ENCODE data around the gene ABCC9.

- no peak for TF ChIP-seq POLR2AphosphoS5 (IDR thresholded peaks at IDR 0.05; ENCODE audit: borderline replicate concordance, low read depth, low read length)
- TF ChIP-seq EZH2 (IDR thresholded peaks at IDR 0.05): no peak
Measured at GRCh38 chr12:21852251-21852650, 89.0 kb downstream of the ABCC9 start.
